Lower leg skin (tissue), 4 donors: Measurements from ENCODE around the gene MTHFD2. TPM values are rescaled to one million over a fixed set of nuclear protein-coding genes. Genes with fewer than 3 reads are reported as not detected.

Experiments
- DNase-seq, 2 donors: peaks; one replicate each; pipeline ENCODE4 v3.0.0-alpha.2; 2019; ENCODE audit warnings: low spot score in 2 of 2
- H3K4me3 ChIP-seq: fragments of 200-600 bp; sonication (generic); 2 replicates; pipeline ENCODE4 v1.5.1; 2017; ENCODE audit warnings: mild to moderate bottlenecking, low read depth; ENCODE audit not compliant: poor library complexity, severe bottlenecking
- CTCF ChIP-seq, 3 donors: fragments of 450-650 bp; IDR thresholded peaks; one replicate each; pipeline ENCODE4 v1.5.1; 2016; ENCODE audit warnings: antibody characterized with exemption in 3 of 3, mild to moderate bottlenecking in 3 of 3, moderate library complexity in 2 of 3
- POLR2A ChIP-seq, 2 donors: fragments of 450-650 bp; IDR thresholded peaks; one replicate each; pipeline ENCODE4 v1.6.1; 2016 to 2017; ENCODE audit warnings: antibody characterized with exemption in 2 of 2, mild to moderate bottlenecking in 1 of 2, moderate library complexity in 1 of 2
- WGBS, 2 donors: methylation state at CpG; one replicate each; pipeline ENCODE4 v1.1.5; 2018; 5-methylcytosine and 5-hydroxymethylcytosine counted together
- intact Hi-C: fragments of 100-400 bp; cut with DNase I; formaldehyde crosslinking; loops from one replicate; pipeline ENCODE4 v1.15.0; 2023; ENCODE audit warnings: low total_unique reads
- total RNA-seq, 4 donors: library from RNA; depleted of rRNA; stranded (reverse); fragments of >200 nt; gene quantifications; one replicate each; pipeline ENCODE4 v1.1.0, GENCODE V29; 2016

The MTHFD2 gene
- total RNA-seq, 4 donors from 2014 or later = 12.5 to 31.8 (median 17.5) TPM

DNA sequence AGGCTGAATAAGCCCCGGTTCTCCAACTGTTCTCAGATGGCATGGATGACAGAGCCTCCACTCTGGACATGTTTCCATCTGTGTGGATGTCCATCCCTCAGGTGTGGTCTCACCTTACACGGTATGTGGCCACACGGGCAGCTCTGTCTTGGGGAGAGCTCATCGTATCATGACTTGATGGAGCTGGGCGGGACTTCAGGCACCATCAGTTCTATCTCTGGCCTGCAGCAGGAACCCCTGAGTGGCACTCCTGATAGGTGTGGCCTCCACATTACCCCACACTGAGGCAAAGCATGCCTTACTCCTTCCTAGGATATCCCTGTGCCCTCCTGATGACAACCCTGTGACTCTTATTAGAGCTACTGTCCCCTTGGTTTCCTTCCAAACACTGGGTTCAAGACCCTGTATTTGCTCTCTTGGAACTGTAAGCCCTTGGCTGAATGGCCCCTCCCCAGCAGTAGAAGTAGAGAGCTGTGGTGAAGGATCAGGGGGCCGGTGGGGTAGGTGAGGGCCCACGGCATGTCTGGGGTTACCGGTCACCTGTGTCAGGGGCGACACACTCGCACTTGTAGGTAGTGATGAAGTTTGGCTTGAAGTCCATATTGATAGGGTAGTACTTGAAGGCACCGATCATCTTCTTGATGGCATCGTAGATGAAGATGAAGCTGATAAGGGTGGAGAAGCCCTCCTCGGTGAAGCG, 48.2 kb downstream of the MTHFD2 start:
- H3K4me3 ChIP-seq = no peak overlapping the region
- no peak for DNase-seq
- TF ChIP-seq CTCF (IDR thresholded peaks at IDR 0.05) = no peak
- no peak for TF ChIP-seq POLR2A (IDR thresholded peaks at IDR 0.05)
- whole genome bisulfite sequencing, 2 donors = 93% methylated on average over 14 of the region's 14 CpGs
- intact Hi-C loops = no loop called here

- H3K4me3 ChIP-seq = no peak overlapping the region
- intact Hi-C loops = no loop called here
- WGBS, 2 donors = 79 to 84% methylated on average over 6 of the region's 6 CpGs
Measured at GRCh38 chr2:74249406-74250122, 51.1 kb downstream of the MTHFD2 start.

DNA sequence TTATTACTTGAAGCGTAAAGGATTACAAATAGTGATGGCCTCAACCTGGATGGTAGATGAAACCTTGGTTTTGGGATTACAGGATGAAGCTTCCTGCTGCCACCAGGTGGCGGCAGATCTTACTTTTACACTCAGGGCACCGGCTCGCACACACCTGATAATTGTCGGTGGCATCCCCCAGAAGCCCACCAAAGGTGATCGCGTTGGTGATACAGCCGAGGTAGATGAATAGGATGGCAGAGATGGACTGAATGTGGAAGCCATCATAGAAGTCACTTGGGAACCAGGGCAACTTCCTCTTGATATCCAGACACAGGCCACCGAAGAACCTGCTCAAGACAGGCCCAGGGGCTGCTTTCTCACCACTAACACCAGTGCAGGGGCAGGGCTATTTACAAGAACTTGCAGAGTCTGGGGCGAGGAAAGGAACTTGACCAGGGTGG, 51.8 kb downstream of the MTHFD2 start:
- DNase-seq = no peak
- H3K4me3 ChIP-seq = no peak overlapping the region
- TF ChIP-seq POLR2A (IDR thresholded peaks at IDR 0.05) = no peak
- TF ChIP-seq CTCF (IDR thresholded peaks at IDR 0.05) = no peak
- 36 to 37% methylated on average over 10 of the region's 10 CpGs for WGBS, 2 donors
- intact Hi-C loops = no loop called here

More at GRCh38 chr2:74249406-74250122, 51.1 kb downstream of the MTHFD2 start:
- TF ChIP-seq CTCF (IDR thresholded peaks at IDR 0.05) = no peak
- no peak for TF ChIP-seq POLR2A (IDR thresholded peaks at IDR 0.05)
- DNase-seq = no peak

GRCh38 chr2:74252036-74252435, 53.6 kb downstream of the MTHFD2 start:
- intact Hi-C loops = no loop called here
- 84 to 88% methylated on average over 10 of the region's 10 CpGs for WGBS, 2 donors
- DNase-seq = no peak
- no peak for TF ChIP-seq POLR2A (IDR thresholded peaks at IDR 0.05)
- TF ChIP-seq CTCF (IDR thresholded peaks at IDR 0.05) = no peak
- no peak overlapping the region for H3K4me3 ChIP-seq

DNA sequence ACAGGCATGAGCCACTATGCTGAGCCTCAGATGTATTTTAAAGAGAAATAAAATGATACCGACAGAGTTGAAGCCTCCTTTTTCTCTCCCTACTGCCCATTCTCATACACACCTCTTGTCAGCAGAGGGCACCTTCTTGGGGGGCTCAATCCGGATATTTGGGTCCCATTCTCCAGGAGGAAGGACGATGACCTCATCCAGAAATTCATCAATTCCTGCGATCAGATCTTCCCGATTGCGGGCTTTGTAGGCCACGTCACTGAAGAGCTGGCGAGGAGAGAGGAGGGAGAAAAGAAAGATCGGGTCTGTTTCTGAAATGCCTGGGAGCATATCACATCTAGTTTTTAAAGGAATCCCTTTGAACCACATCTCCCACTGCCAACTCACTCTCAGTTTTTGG, 54.4 kb downstream of the MTHFD2 start:
- intact Hi-C loops = no loop called here
- no peak overlapping the region for H3K4me3 ChIP-seq
- WGBS, 2 donors = 76 to 82% methylated on average over 9 of the region's 9 CpGs
- no peak for DNase-seq
- TF ChIP-seq POLR2A (IDR thresholded peaks at IDR 0.05) = no peak
- no peak for TF ChIP-seq CTCF (IDR thresholded peaks at IDR 0.05)
